Measurements from ENCODE around the gene CNTNAP2. TPM values are rescaled to one million over a fixed set of nuclear protein-coding genes. Genes with fewer than 3 reads are reported as not detected.

Gene CNTNAP2
- total RNA-seq, 3 donors from 2014 or later (not counting 1 experiment from before 2014, with no cell fraction given): 0.18 to 1.1 TPM; not detected in 1

- Mint-ChIP-seq H3K36me3 (no peaks in the 10 kb centered on the region), H3K4me1 (no peaks in the 10 kb centered on the region), H3K4me3 (no peak overlapping the region), H3K9me3 (peaks cover 2 to 5% of the 10 kb centered on the region in 2 donors), H3K27me3 (ENCODE audit: low read depth in 2 of 2) (no peaks in the 10 kb centered on the region), H3K27ac (no peak overlapping the region)
- no peak overlapping the region for H3K27ac ChIP-seq (ENCODE audit: low read length)
- no peaks in the 10 kb centered on the region for H3K27me3 ChIP-seq (ENCODE audit: control insufficient read depth, insufficient read depth, low read length)
- TF ChIP-seq, protein P1, sequence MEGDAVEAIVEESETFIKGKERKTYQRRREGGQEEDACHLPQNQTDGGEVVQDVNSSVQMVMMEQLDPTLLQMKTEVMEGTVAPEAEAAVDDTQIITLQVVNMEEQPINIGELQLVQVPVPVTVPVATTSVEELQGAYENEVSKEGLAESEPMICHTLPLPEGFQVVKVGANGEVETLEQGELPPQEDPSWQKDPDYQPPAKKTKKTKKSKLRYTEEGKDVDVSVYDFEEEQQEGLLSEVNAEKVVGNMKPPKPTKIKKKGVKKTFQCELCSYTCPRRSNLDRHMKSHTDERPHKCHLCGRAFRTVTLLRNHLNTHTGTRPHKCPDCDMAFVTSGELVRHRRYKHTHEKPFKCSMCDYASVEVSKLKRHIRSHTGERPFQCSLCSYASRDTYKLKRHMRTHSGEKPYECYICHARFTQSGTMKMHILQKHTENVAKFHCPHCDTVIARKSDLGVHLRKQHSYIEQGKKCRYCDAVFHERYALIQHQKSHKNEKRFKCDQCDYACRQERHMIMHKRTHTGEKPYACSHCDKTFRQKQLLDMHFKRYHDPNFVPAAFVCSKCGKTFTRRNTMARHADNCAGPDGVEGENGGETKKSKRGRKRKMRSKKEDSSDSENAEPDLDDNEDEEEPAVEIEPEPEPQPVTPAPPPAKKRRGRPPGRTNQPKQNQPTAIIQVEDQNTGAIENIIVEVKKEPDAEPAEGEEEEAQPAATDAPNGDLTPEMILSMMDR (IDR thresholded peaks at IDR 0.05): no peak
- H3K9me3 ChIP-seq (ENCODE audit: control insufficient read depth, insufficient read depth, low read length): no peaks in the 10 kb centered on the region
- no peak for DNase-seq
- no peaks in the 10 kb centered on the region for H3K36me3 ChIP-seq (ENCODE audit: control insufficient read depth, insufficient read depth, low read length)
- H3K4me3 ChIP-seq (ENCODE audit: low read length): no peak overlapping the region
- no peak for ATAC-seq
- no CpG with 5 or more reads among the region's 2 CpGs for WGBS (ENCODE audit: insufficient coverage)
- intact Hi-C loops (cut with micrococcal nuclease): loop anchor here (10.0 kb wide), 1 partner anchor 55 kb away; no protein-coding TSS in a partner anchor
- no peaks in the 10 kb centered on the region for H3K4me1 ChIP-seq (ENCODE audit: control insufficient read depth, insufficient read depth, low read length)
These were observed 963.4 kb downstream of the CNTNAP2 start for GRCh38 chr7:147079921-147080420.

GRCh38 chr7:147081117-147081516 lies 964.5 kb downstream of the CNTNAP2 start:
- Mint-ChIP-seq H3K36me3 (no peaks in the 10 kb centered on the region), H3K27me3 (ENCODE audit: low read depth in 2 of 2) (no peaks in the 10 kb centered on the region), H3K27ac (no peak overlapping the region), H3K9me3 (peaks cover 4 to 7% of the 10 kb centered on the region in 2 donors), H3K4me1 (no peaks in the 10 kb centered on the region), H3K4me3 (no peak overlapping the region)
- H3K9me3 ChIP-seq (ENCODE audit: control insufficient read depth, insufficient read depth, low read length): no peaks in the 10 kb centered on the region
- intact Hi-C loops (cut with micrococcal nuclease): no loop called here
- H3K27ac ChIP-seq (ENCODE audit: low read length): no peak overlapping the region
- DNase-seq (no peak), ATAC-seq (no peak)
- no peaks in the 10 kb centered on the region for H3K4me1 ChIP-seq (ENCODE audit: control insufficient read depth, insufficient read depth, low read length)
- no peak overlapping the region for H3K4me3 ChIP-seq (ENCODE audit: low read length)
- TF ChIP-seq, protein P1 (IDR thresholded peaks at IDR 0.05): no peak
- 92% methylated on average over 7 of the region's 7 CpGs for WGBS (ENCODE audit: insufficient coverage)
- no peaks in the 10 kb centered on the region for H3K36me3 ChIP-seq (ENCODE audit: control insufficient read depth, insufficient read depth, low read length)
- no peaks in the 10 kb centered on the region for H3K27me3 ChIP-seq (ENCODE audit: control insufficient read depth, insufficient read depth, low read length)

DNA sequence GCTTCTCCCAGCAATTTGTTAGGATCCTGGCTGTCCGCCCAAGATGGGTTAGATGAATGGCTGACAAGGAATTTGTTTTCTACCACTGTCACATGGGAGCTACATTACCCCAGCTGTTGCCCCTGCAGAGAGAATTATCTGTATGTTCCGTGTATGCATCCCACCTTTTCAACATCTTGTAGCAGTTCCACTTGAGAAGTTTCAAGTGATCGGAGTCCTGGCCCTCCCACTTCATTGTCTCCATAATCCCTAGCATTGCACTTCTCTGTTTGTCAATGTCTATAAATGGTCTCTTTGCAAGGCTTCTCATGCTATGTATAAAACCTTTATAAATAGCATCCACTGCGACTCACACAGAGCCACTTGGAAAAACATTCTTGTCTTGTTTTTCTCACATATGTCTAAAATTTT lies 972.5 kb downstream of the CNTNAP2 start:
- ATAC-seq: no peak
- Mint-ChIP-seq H3K36me3 (no peaks in the 10 kb centered on the region), H3K27me3 (ENCODE audit: low read depth in 2 of 2) (no peaks in the 10 kb centered on the region), H3K27ac (no peak overlapping the region), H3K4me3 (no peak overlapping the region), H3K4me1 (no peaks in the 10 kb centered on the region), H3K9me3 (peaks cover 6 to 12% of the 10 kb centered on the region in 2 donors)
- intact Hi-C loops (cut with micrococcal nuclease): no loop called here
- Histone ChIP-seq H3K4me3 (ENCODE audit: low read length) (no peak overlapping the region), H3K36me3 (ENCODE audit: control insufficient read depth, insufficient read depth, low read length) (no peaks in the 10 kb centered on the region), H3K27me3 (ENCODE audit: control insufficient read depth, insufficient read depth, low read length) (no peaks in the 10 kb centered on the region), H3K9me3 (ENCODE audit: control insufficient read depth, insufficient read depth, low read length) (no peaks in the 10 kb centered on the region), H3K4me1 (ENCODE audit: control insufficient read depth, insufficient read depth, low read length) (no peaks in the 10 kb centered on the region), H3K27ac (ENCODE audit: low read length) (no peak overlapping the region)
- DNase-seq: no peak
- 85% methylated on average over 4 of the region's 4 CpGs for WGBS (ENCODE audit: insufficient coverage)
- TF ChIP-seq, protein P1 (IDR thresholded peaks at IDR 0.05): no peak

GRCh38 chr7:147089608-147090007 lies 973.0 kb downstream of the CNTNAP2 start:
- no peaks in the 10 kb centered on the region for H3K36me3 Mint-ChIP-seq
- H3K27ac Mint-ChIP-seq: no peak overlapping the region
- no peaks in the 10 kb centered on the region for H3K27me3 ChIP-seq (ENCODE audit: control insufficient read depth, insufficient read depth, low read length)
- intact Hi-C loops (cut with micrococcal nuclease): no loop called here
- H3K36me3 ChIP-seq (ENCODE audit: control insufficient read depth, insufficient read depth, low read length): no peaks in the 10 kb centered on the region
- no peaks in the 10 kb centered on the region for H3K9me3 ChIP-seq (ENCODE audit: control insufficient read depth, insufficient read depth, low read length)
- no peaks in the 10 kb centered on the region for H3K27me3 Mint-ChIP-seq (ENCODE audit: low read depth in 2 of 2)
- H3K9me3 Mint-ChIP-seq: peaks cover 6 to 12% of the 10 kb centered on the region in 2 donors
- ATAC-seq (no peak), DNase-seq (no peak)
- WGBS (ENCODE audit: insufficient coverage): 83% methylated on average over 1 of the region's 1 CpG
- H3K27ac ChIP-seq (ENCODE audit: low read length): no peak overlapping the region
- TF ChIP-seq, protein P1 (IDR thresholded peaks at IDR 0.05): no peak
- no peaks in the 10 kb centered on the region for H3K4me1 Mint-ChIP-seq
- H3K4me3 Mint-ChIP-seq: no peak overlapping the region
- no peaks in the 10 kb centered on the region for H3K4me1 ChIP-seq (ENCODE audit: control insufficient read depth, insufficient read depth, low read length)
- H3K4me3 ChIP-seq (ENCODE audit: low read length): no peak overlapping the region

All from natural killer cell (primary cell).